Smooth muscle cell (in vitro differentiated cells): ENCODE data around the gene IL20RB. TPM values are rescaled to one million over a fixed set of nuclear protein-coding genes. Genes with fewer than 3 reads are reported as not detected.

Source experiments
- DNase-seq: peaks from one replicate; lab custom pipeline; 2025; ENCODE audit not compliant: unreplicated experiment; lab: John Stamatoyannopoulos, UW
- H2AFZ ChIP-seq: fragments of 200-600 bp; sonication (generic); 2 replicates; pipeline ENCODE4 v1.6.0; 2016; ENCODE audit warnings: antibody characterized with exemption, low read depth, mild to moderate bottlenecking
- H3F3A ChIP-seq: fragments of 200-600 bp; sonication (generic); 2 replicates; pipeline ENCODE4 v1.6.0; 2017; ENCODE audit warnings: antibody characterized with exemption, low read depth
- H3K27ac ChIP-seq: fragments of 200-600 bp; sonication (generic); 2 replicates; pipeline ENCODE4 v1.5.1; 2016; ENCODE audit warnings: low read depth, mild to moderate bottlenecking
- H3K27me3 ChIP-seq: fragments of 200-600 bp; sonication (generic); 2 replicates; pipeline ENCODE4 v1.6.1; 2016; ENCODE audit warnings: low read depth, mild to moderate bottlenecking
- H3K36me3 ChIP-seq: fragments of 200-600 bp; sonication (generic); 2 replicates; pipeline ENCODE4 v1.5.1; 2016; ENCODE audit warnings: low read depth
- H3K4me1 ChIP-seq: fragments of 200-600 bp; sonication (generic); 2 replicates; pipeline ENCODE4 v1.5.1; 2016; ENCODE audit warnings: low read depth
- H3K4me2 ChIP-seq: fragments of 200-600 bp; sonication (generic); 2 replicates; pipeline ENCODE4 v1.6.0; 2016; ENCODE audit warnings: mild to moderate bottlenecking
- H3K4me3 ChIP-seq: fragments of 200-600 bp; sonication (generic); 2 replicates; pipeline ENCODE4 v1.5.1; 2016; ENCODE audit warnings: mild to moderate bottlenecking
- H3K79me2 ChIP-seq: fragments of 200-600 bp; sonication (generic); 2 replicates; pipeline ENCODE4 v1.6.0; 2016; ENCODE audit warnings: low read depth, mild to moderate bottlenecking
- H3K9ac ChIP-seq: fragments of 200-600 bp; sonication (generic); 2 replicates; pipeline ENCODE4 v1.6.0; 2016; ENCODE audit warnings: low read depth
- H3K9me3 ChIP-seq: fragments of 200-600 bp; sonication (generic); replicated peaks from 2 replicates; pipeline ENCODE4 v1.5.1; 2016; ENCODE audit warnings: low read depth
- H4K20me1 ChIP-seq: fragments of 200-600 bp; sonication (generic); 2 replicates; pipeline ENCODE4 v1.6.0; 2016; ENCODE audit warnings: low read depth
- WGBS: methylation state at CpG from one replicate; pipeline ENCODE4 v1.1.7; 2016; ENCODE audit warnings: low lambda C conversion rate; 5-methylcytosine and 5-hydroxymethylcytosine counted together
- polyA plus RNA-seq: library from polyadenylated mRNA; unstranded; fragments of >200 nt; fragmentation: Nextera tagmentation; extraction: Ambion mirVana; gene quantifications from 2 replicates; pipeline ENCODE4 v1.2.1, GENCODE V29; 2016
- total RNA-seq: library from RNA; depleted of rRNA; stranded (reverse); fragments of >200 nt; gene quantifications from 2 replicates; pipeline ENCODE4 v1.2.3, GENCODE V29; 2014
- TF ChIP-seq, protein P1 (sequence below): fragments of 200-600 bp; sonication (generic); IDR thresholded peaks from 2 replicates; pipeline ENCODE4 v1.5.1; 2017; ENCODE audit warnings: borderline replicate concordance, mild to moderate bottlenecking, antibody characterized with exemption; ENCODE audit not compliant: insufficient read depth, poor library complexity, severe bottlenecking

The IL20RB gene
- total and polyA plus RNA-seq, 2 experiments from 2014 or later, result 1.7 TPM

DNA sequence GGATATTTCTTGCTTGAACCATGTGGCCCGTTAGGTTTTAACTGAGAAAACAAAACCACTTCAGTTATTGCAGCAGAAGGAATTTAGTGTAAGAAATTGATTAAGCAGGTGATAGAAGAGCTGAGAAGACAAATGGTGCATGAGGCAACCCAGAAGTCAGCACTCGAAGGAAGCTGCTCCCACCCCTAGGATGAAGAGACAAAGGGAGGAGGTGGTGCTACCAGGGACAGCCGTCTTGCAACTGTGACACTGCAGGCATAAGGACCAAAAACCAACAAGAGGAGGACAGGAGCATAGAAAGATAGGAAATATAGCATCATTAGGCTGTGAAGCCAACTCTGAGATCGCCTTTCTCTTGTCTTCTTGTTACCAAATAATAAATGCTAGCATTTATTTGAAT lies 89.0 kb downstream of the IL20RB start:
- 78% methylated on average over 4 of the region's 4 CpGs for WGBS
- no peaks in the 10 kb centered on the region for H3F3A ChIP-seq
- no peaks in the 10 kb centered on the region for H3K36me3 ChIP-seq
- no peak overlapping the region for H3K9ac ChIP-seq
- H3K79me2 ChIP-seq, result no peaks in the 10 kb centered on the region
- H3K27ac ChIP-seq, result no peak overlapping the region
- H4K20me1 ChIP-seq, result no peaks in the 10 kb centered on the region
- H3K4me2 ChIP-seq, result no peak overlapping the region
- no peak for DNase-seq
- H2AFZ ChIP-seq, result no peak overlapping the region
- TF ChIP-seq, protein P1, sequence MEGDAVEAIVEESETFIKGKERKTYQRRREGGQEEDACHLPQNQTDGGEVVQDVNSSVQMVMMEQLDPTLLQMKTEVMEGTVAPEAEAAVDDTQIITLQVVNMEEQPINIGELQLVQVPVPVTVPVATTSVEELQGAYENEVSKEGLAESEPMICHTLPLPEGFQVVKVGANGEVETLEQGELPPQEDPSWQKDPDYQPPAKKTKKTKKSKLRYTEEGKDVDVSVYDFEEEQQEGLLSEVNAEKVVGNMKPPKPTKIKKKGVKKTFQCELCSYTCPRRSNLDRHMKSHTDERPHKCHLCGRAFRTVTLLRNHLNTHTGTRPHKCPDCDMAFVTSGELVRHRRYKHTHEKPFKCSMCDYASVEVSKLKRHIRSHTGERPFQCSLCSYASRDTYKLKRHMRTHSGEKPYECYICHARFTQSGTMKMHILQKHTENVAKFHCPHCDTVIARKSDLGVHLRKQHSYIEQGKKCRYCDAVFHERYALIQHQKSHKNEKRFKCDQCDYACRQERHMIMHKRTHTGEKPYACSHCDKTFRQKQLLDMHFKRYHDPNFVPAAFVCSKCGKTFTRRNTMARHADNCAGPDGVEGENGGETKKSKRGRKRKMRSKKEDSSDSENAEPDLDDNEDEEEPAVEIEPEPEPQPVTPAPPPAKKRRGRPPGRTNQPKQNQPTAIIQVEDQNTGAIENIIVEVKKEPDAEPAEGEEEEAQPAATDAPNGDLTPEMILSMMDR, result no peak
- peaks cover 11% of the 10 kb centered on the region for H3K4me1 ChIP-seq
- H3K4me3 ChIP-seq, result no peak overlapping the region
- no peaks in the 10 kb centered on the region for H3K27me3 ChIP-seq
- H3K9me3 ChIP-seq, result no peaks in the 10 kb centered on the region

DNA sequence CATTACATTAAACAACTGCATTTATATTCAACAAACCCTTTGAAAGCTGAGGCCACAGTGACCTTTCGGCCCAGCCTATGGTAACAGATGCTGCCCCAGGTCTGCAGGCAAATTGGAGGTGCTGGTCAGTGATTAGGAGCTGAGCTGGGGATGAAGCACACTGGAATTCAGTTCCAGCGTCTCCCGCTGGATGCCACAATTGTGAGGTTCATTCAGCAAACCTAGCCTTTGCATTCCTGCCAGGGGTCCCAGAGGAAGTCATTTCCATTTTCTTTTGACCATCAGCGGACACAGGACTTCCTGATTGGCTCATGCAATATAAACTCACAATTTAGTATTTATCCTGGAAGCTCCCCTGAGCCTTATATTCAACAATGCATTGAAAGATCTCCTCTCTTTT lies 89.5 kb downstream of the IL20RB start:
- no peaks in the 10 kb centered on the region for H3K27me3 ChIP-seq
- H3F3A ChIP-seq, result no peaks in the 10 kb centered on the region
- H3K9ac ChIP-seq, result no peak overlapping the region
- no peaks in the 10 kb centered on the region for H4K20me1 ChIP-seq
- H3K4me1 ChIP-seq, result peaks cover 11% of the 10 kb centered on the region
- H3K4me2 ChIP-seq, result no peak overlapping the region
- TF ChIP-seq, protein P1, result no peak
- no peak overlapping the region for H3K4me3 ChIP-seq
- H3K36me3 ChIP-seq, result no peaks in the 10 kb centered on the region
- no peak overlapping the region for H3K27ac ChIP-seq
- 85% methylated on average over 4 of the region's 4 CpGs for WGBS
- no peak for DNase-seq
- no peaks in the 10 kb centered on the region for H3K79me2 ChIP-seq
- no peaks in the 10 kb centered on the region for H3K9me3 ChIP-seq
- no peak overlapping the region for H2AFZ ChIP-seq

DNA sequence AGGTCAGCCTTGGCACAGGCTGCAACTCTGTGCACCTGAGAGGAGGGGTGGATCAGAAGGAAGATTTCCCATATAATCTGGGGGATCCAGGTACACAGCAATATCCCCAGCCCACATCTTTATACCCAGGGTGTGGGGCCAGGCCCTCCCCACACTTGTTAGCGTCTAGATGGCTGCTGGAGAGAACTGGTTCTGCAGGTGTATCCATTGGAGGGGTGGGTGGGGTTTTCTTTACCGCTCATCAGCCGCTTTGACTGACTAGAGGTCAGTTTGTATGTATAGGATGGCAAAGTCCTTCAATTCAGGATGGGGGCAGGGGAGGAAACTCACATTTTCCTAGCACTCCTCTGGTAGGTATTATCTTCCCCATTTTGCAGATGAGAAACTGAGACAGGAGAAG lies 92.5 kb downstream of the IL20RB start:
- H3K27ac ChIP-seq, result no peak overlapping the region
- no peaks in the 10 kb centered on the region for H3K79me2 ChIP-seq
- peaks cover 11% of the 10 kb centered on the region for H3K4me1 ChIP-seq
- DNase-seq, result no peak
- H4K20me1 ChIP-seq, result no peaks in the 10 kb centered on the region
- no peak overlapping the region for H3K4me2 ChIP-seq
- H2AFZ ChIP-seq, result no peak overlapping the region
- no peaks in the 10 kb centered on the region for H3F3A ChIP-seq
- no peaks in the 10 kb centered on the region for H3K27me3 ChIP-seq
- no peak overlapping the region for H3K9ac ChIP-seq
- H3K9me3 ChIP-seq, result no peaks in the 10 kb centered on the region
- 76% methylated on average over 3 of the region's 3 CpGs for WGBS
- TF ChIP-seq, protein P1, result no peak
- no peaks in the 10 kb centered on the region for H3K36me3 ChIP-seq
- no peak overlapping the region for H3K4me3 ChIP-seq

DNA sequence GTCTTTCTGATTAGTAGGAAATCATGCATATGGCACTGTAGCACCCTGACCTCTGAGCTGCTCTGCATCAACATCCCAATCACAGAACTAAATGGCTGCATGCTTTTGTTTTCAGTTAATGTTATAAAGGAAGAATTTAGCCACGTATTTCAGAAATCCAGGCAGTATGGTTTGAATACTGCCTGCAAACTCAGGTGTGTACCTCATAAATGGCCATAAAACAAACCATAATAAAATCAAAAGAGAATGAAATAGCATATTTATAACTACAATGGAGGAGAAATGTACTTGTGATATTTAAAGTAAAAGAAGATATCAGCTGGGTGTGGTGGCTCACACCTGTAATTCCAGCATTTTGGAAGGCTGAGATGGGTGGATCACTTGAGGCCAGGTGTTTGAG lies 94.5 kb downstream of the IL20RB start:
- Histone ChIP-seq H3K9me3 (no peaks in the 10 kb centered on the region), H4K20me1 (no peaks in the 10 kb centered on the region), H3K27me3 (no peaks in the 10 kb centered on the region), H3K4me2 (no peak overlapping the region), H3F3A (no peaks in the 10 kb centered on the region), H3K9ac (no peak overlapping the region), H3K4me1 (peaks cover 3% of the 10 kb centered on the region), H3K36me3 (no peaks in the 10 kb centered on the region), H2AFZ (no peak overlapping the region), H3K4me3 (no peak overlapping the region), H3K79me2 (no peaks in the 10 kb centered on the region), H3K27ac (no peak overlapping the region)
- no peak for DNase-seq
- WGBS, result 71% methylated on average over 1 of the region's 1 CpG
- TF ChIP-seq, protein P1, result no peak
